HepG2 (cell line): ENCODE results near the gene ITGA6. TPM values are rescaled to one million over a fixed set of nuclear protein-coding genes. Genes with fewer than 3 reads are reported as not detected.

Source experiments
- ATM ChIP-seq: fragments of 450-650 bp; IDR thresholded peaks from 2 replicates; pipeline ENCODE4 v1.7.1; 2017; ENCODE audit warnings: mild to moderate bottlenecking, borderline replicate concordance
- BRD4 ChIP-seq: sonication (generic); formaldehyde crosslinking; IDR thresholded peaks from 2 replicates; pipeline ENCODE4 v1.4.0; 2020; ENCODE audit warnings: missing genetic modification reagents
- CCAR2 ChIP-seq: fragments of 200-400 bp; formaldehyde crosslinking; optimal IDR thresholded peaks from 2 replicates; pipeline ENCODE3; 2018; ENCODE audit warnings: low read depth, mild to moderate bottlenecking, low read length, moderate library complexity
- KLF11 ChIP-seq: IDR thresholded peaks from 2 replicates; pipeline ENCODE4 v1.6.1; 2016; ENCODE audit warnings: missing compliant biosample characterization
- KLF6 ChIP-seq: IDR thresholded peaks from 2 replicates; pipeline ENCODE4 v1.8.0; 2016; ENCODE audit warnings: missing biosample characterization, missing genetic modification reagents
- MED8 ChIP-seq: sonication (generic); formaldehyde crosslinking; IDR thresholded peaks from 2 replicates; pipeline ENCODE4 v1.8.1; 2023; ENCODE audit warnings: mild to moderate bottlenecking, missing genetic modification reagents; ENCODE audit not compliant: insufficient replicate concordance
- MLXIP ChIP-seq: sonication (generic); formaldehyde crosslinking; IDR thresholded peaks from 2 replicates; pipeline ENCODE4 v1.9.0; 2021; ENCODE audit warnings: missing genetic modification reagents, borderline replicate concordance
- MTF1 ChIP-seq: sonication (generic); formaldehyde crosslinking; IDR thresholded peaks from 2 replicates; pipeline ENCODE4 v1.5.0; 2020; ENCODE audit warnings: missing genetic modification reagents
- NKX3-1 ChIP-seq: sonication (generic); formaldehyde crosslinking; IDR thresholded peaks from 2 replicates; pipeline ENCODE4 v1.5.0; 2020; ENCODE audit warnings: missing genetic modification reagents
- PAX8 ChIP-seq: sonication (generic); formaldehyde crosslinking; IDR thresholded peaks from 2 replicates; pipeline ENCODE4 v1.8.0; 2022; ENCODE audit warnings: mild to moderate bottlenecking, missing genetic modification reagents, borderline replicate concordance
- ZFAT ChIP-seq: sonication (generic); formaldehyde crosslinking; conservative IDR thresholded peaks from 2 replicates; pipeline ENCODE4 v1.8.1; 2023; ENCODE audit warnings: missing genetic modification reagents, inconsistent platforms
- ZFP36 ChIP-seq: fragments of 150-350 bp; IDR thresholded peaks from 2 replicates; pipeline ENCODE4 v1.6.1; 2018; ENCODE audit warnings: borderline replicate concordance, low read length, low read depth; ENCODE audit not compliant: partially characterized antibody
- ZFP41 ChIP-seq: sonication (generic); formaldehyde crosslinking; IDR thresholded peaks from 2 replicates; pipeline ENCODE4 v1.4.0; 2020; ENCODE audit warnings: mild to moderate bottlenecking, missing genetic modification reagents, borderline replicate concordance
- ZNF142 ChIP-seq: sonication (generic); formaldehyde crosslinking; IDR thresholded peaks from 2 replicates; pipeline ENCODE4 v1.4.0; 2020; ENCODE audit warnings: missing genetic modification reagents
- ZNF207 ChIP-seq: fragments of 450-650 bp; IDR thresholded peaks from 2 replicates; pipeline ENCODE4 v1.6.1; 2016; ENCODE audit warnings: antibody characterized with exemption, borderline replicate concordance
- ZNF292 ChIP-seq: sonication (generic); formaldehyde crosslinking; IDR thresholded peaks from 2 replicates; pipeline ENCODE4 v1.8.1; 2022; ENCODE audit warnings: mild to moderate bottlenecking, low read depth, missing genetic modification reagents, borderline replicate concordance
- ZNF703 ChIP-seq: sonication (generic); formaldehyde crosslinking; IDR thresholded peaks from 2 replicates; pipeline ENCODE4 v1.5.1; 2020; ENCODE audit warnings: missing genetic modification reagents, mild to moderate bottlenecking, moderate library complexity, borderline replicate concordance
- polyA plus RNA-seq, 8 experiments: library from polyadenylated mRNA; depleted of rRNA in 3 of 8; stranded (reverse) in 7 of 8; unstranded in 1 of 8; fragments of >200 nt; fragmentation: Illumina TruSeq in 4 of 8; extraction: Trizol in 4 of 8; gene quantifications; 2 replicates each; pipeline versions ENCODE4 v1.2.1 to v1.2.3, GENCODE V29; 2011 to 2016; ENCODE audit warnings: low read depth in 4 of 8, missing spikeins in 1 of 8, mixed read lengths in 1 of 8; ENCODE audit not compliant: insufficient read depth in 1 of 8
- total RNA-seq, 5 experiments: library from RNA; depleted of rRNA; stranded (reverse); fragments of >200 nt; fragmentation: Illumina TruSeq; extraction: Trizol; gene quantifications; 2 replicates each; pipeline ENCODE4 v1.2.3, GENCODE V29; 2016; ENCODE audit warnings: low read depth in 1 of 5
- TF ChIP-seq, protein P1 (sequence below): sonication (generic); formaldehyde crosslinking; IDR thresholded peaks from 2 replicates; pipeline ENCODE4 v1.5.0; 2020; ENCODE audit warnings: mild to moderate bottlenecking, missing genetic modification reagents
- TF ChIP-seq, protein P2 (sequence below): IDR thresholded peaks from 2 replicates; pipeline ENCODE4 v1.6.1; 2016; ENCODE audit warnings: mild to moderate bottlenecking, missing biosample characterization, missing genetic modification reagents

ITGA6 gene
- total and polyA plus RNA-seq, 2 of the 13 experiments (the other 11 are each of a cell fraction or from before 2014, with no cell fraction given): 24.0 to 92.5 TPM

DNA sequence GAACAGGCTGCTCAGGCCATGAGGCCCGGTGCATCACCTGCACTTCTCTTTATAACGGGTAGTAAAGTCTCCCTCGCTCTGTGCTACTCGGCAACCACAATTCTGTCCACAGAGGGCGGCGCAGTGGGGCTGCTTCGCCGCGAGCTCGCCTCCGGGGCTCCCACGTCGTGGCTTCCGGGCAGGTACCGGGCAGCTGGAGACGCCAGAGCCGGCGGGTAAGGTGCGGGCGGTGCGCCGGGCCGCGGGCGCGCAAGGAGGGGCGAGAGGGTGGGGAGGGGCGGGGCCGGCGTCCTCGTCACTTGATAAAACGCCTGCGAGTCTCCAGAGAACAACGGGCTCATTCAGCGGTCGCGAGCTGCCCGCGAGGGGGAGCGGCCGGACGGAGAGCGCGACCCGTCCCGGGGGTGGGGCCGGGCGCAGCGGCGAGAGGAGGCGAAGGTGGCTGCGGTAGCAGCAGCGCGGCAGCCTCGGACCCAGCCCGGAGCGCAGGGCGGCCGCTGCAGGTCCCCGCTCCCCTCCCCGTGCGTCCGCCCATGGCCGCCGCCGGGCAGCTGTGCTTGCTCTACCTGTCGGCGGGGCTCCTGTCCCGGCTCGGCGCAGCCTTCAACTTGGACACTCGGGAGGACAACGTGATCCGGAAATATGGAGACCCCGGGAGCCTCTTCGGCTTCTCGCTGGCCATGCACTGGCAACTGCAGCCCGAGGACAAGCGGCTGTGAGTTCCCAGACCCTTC lies at the start of gene ITGA6 (continued):
- TF ChIP-seq ATM: no peak
- TF ChIP-seq ZNF142 (CRISPR knock-in tag): 0 out of 2 replicates have a peak, but pooled peaks have one; percentile 25
- no peak for TF ChIP-seq ZNF292 (CRISPR knock-in tag)
- no peak; the same call in 1 of the 2 replicates for TF ChIP-seq KLF11 (CRISPR knock-in tag)
- no peak for TF ChIP-seq NKX3-1
- no peak for TF ChIP-seq MED8
- TF ChIP-seq, protein P1, sequence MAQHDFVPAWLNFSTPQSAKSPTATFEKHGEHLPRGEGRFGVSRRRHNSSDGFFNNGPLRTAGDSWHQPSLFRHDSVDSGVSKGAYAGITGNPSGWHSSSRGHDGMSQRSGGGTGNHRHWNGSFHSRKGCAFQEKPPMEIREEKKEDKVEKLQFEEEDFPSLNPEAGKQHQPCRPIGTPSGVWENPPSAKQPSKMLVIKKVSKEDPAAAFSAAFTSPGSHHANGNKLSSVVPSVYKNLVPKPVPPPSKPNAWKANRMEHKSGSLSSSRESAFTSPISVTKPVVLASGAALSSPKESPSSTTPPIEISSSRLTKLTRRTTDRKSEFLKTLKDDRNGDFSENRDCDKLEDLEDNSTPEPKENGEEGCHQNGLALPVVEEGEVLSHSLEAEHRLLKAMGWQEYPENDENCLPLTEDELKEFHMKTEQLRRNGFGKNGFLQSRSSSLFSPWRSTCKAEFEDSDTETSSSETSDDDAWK (CRISPR knock-in tag): no peak
- no peak for TF ChIP-seq MTF1 (CRISPR knock-in tag)
- no peak for TF ChIP-seq ZFP41 (CRISPR knock-in tag)
- TF ChIP-seq CCAR2: no peak
- TF ChIP-seq ZNF703 (CRISPR knock-in tag): 0 out of 2 replicates have a peak, but pooled peaks have one; percentile 72
- TF ChIP-seq ZNF207: no peak
- TF ChIP-seq MLXIP (CRISPR knock-in tag): no peak
- no peak for TF ChIP-seq ZFAT (CRISPR knock-in tag)
- peak; percentile 56; the same call in 1 of the 2 replicates for TF ChIP-seq KLF6
- no peak for TF ChIP-seq ZFP36
- TF ChIP-seq PAX8 (CRISPR knock-in tag): peak; percentile 65; the same call in 1 of the 2 replicates
- TF ChIP-seq, protein P2, sequence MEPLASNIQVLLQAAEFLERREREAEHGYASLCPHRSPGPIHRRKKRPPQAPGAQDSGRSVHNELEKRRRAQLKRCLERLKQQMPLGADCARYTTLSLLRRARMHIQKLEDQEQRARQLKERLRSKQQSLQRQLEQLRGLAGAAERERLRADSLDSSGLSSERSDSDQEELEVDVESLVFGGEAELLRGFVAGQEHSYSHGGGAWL (CRISPR knock-in tag): no peak; the same call in 1 of the 2 replicates
- TF ChIP-seq BRD4 (CRISPR knock-in tag): no peak
